ENCODE measurements around the gene ANKRD28.

ANKRD28 gene

GRCh38 chr3:15638891-15639262 is 158.9 kb downstream of the ANKRD28 start:
- in situ Hi-C loops (cut with MboI; ENCODE audit: low sequenced_read_pairs), result loop anchor here (10.0 kb wide), 1 partner anchor 166 kb away; no protein-coding TSS in a partner anchor

GRCh38 chr3:15638193-15638890 is 159.4 kb downstream of the ANKRD28 start:
- in situ Hi-C loops (cut with MboI; ENCODE audit: low sequenced_read_pairs), result loop anchor here (10.0 kb wide), 1 partner anchor 166 kb away; no protein-coding TSS in a partner anchor

- in situ Hi-C loops (cut with MboI; ENCODE audit: low sequenced_read_pairs), result loop anchor here (10.0 kb wide), 1 partner anchor 167 kb away; no protein-coding TSS in a partner anchor
Observed at GRCh38 chr3:15637131-15637951, 160.4 kb downstream of the ANKRD28 start.

- in situ Hi-C loops (cut with MboI; ENCODE audit: low sequenced_read_pairs), result loop anchor here (10.0 kb wide), 1 partner anchor 169 kb away; no protein-coding TSS in a partner anchor
Observed at GRCh38 chr3:15636028-15636709, 161.6 kb downstream of the ANKRD28 start.

- in situ Hi-C loops (cut with MboI; ENCODE audit: low sequenced_read_pairs), result loop anchor here (10.0 kb wide), 1 partner anchor 170 kb away; no protein-coding TSS in a partner anchor
Observed at GRCh38 chr3:15635121-15635661, 162.6 kb downstream of the ANKRD28 start.

GRCh38 chr3:15634671-15635070 is 163.1 kb downstream of the ANKRD28 start:
- in situ Hi-C loops (cut with MboI; ENCODE audit: low sequenced_read_pairs), result loop anchor here (10.0 kb wide), 1 partner anchor 170 kb away; no protein-coding TSS in a partner anchor

GRCh38 chr3:15633766-15634598 is 163.8 kb downstream of the ANKRD28 start:
- in situ Hi-C loops (cut with MboI; ENCODE audit: low sequenced_read_pairs), result loop anchor here (10.0 kb wide), 1 partner anchor 171 kb away; no protein-coding TSS in a partner anchor

GRCh38 chr3:15633159-15633558 is 164.6 kb downstream of the ANKRD28 start:
- in situ Hi-C loops (cut with MboI; ENCODE audit: low sequenced_read_pairs), result loop anchor here (10.0 kb wide), 1 partner anchor 172 kb away; no protein-coding TSS in a partner anchor

GRCh38 chr3:15632212-15632580 is 165.6 kb downstream of the ANKRD28 start:
- in situ Hi-C loops (cut with MboI; ENCODE audit: low sequenced_read_pairs), result loop anchor here (10.0 kb wide), 1 partner anchor 173 kb away; no protein-coding TSS in a partner anchor

- in situ Hi-C loops (cut with MboI; ENCODE audit: low sequenced_read_pairs), result loop anchor here (10.0 kb wide), 1 partner anchor 173 kb away; no protein-coding TSS in a partner anchor
Observed at GRCh38 chr3:15631426-15632211, 166.2 kb downstream of the ANKRD28 start.

- in situ Hi-C loops (cut with MboI; ENCODE audit: low sequenced_read_pairs), result loop anchor here (10.0 kb wide), 1 partner anchor 174 kb away; no protein-coding TSS in a partner anchor
Observed at GRCh38 chr3:15630646-15631350, 167.0 kb downstream of the ANKRD28 start.

- in situ Hi-C loops (cut with MboI; ENCODE audit: low sequenced_read_pairs), result loop anchor here (10.0 kb wide), 1 partner anchor 175 kb away; no protein-coding TSS in a partner anchor
Observed at GRCh38 chr3:15629860-15630597, 167.8 kb downstream of the ANKRD28 start.

GRCh38 chr3:15628967-15629366 is 168.8 kb downstream of the ANKRD28 start:
- in situ Hi-C loops (cut with MboI; ENCODE audit: low sequenced_read_pairs), result no loop called here

- in situ Hi-C loops (cut with MboI; ENCODE audit: low sequenced_read_pairs), result no loop called here
Observed at GRCh38 chr3:15623535-15624440, 174.0 kb downstream of the ANKRD28 start.

GRCh38 chr3:15619659-15620464 is 177.9 kb downstream of the ANKRD28 start:
- in situ Hi-C loops (cut with MboI; ENCODE audit: low sequenced_read_pairs), result loop anchor here (10.0 kb wide), 1 partner anchor 195 kb away; no protein-coding TSS in a partner anchor

Data from HL-60/S4 (cell line).